ENCODE data around the gene VGLL4. TPM values are rescaled to one million over a fixed set of nuclear protein-coding genes. Genes with fewer than 3 reads are reported as not detected.
A peak's percentile ranks its signal among the peaks of the same experiment; 100 is the strongest.

VGLL4 gene
- total and polyA plus RNA-seq, 2 experiments from 2014 or later: 30.9 to 46.5 TPM

DNA sequence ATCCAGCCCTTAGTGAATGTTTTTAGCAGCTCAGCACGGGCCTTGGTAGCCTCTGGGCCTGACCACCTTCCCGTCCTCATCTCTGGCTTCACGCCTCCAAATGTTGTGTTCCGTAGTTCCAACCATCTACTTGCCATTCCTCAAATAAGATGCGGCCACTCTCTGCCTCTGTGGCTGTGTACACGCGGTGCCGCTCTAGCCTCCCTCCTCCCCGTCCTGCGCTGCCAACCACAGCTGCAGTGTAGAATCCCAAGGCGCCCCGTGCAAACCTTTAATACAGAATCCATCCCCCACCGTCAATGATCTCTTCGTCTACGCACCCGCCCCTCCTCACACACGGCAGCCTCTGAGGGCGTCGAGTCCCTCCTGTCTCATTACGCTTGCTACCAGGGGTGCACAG is 77.2 kb downstream of the VGLL4 start:
- Histone ChIP-seq H3K4me2 (ENCODE audit: unreplicated experiment) (no peak overlapping the region), H3K79me2 (ENCODE audit: insufficient read depth) (peaks cover 89% of the 10 kb centered on the region), H3K27me3 (replicated peaks; ENCODE audit: insufficient read depth) (no peaks in the 10 kb centered on the region), H3F3A (ENCODE audit: insufficient read depth) (peaks cover 46% of the 10 kb centered on the region), H2AFZ (no peak overlapping the region), H4K20me1 (ENCODE audit: insufficient read depth) (no peaks in the 10 kb centered on the region), H3K36me3 (ENCODE audit: low read depth) (peaks cover 11% of the 10 kb centered on the region; the same call in 1 of the 2 replicates), H3K9ac (no peak overlapping the region), H3K27ac (peak overlapping the region; percentile 99), H3K9me3 (ENCODE audit: low read depth) (no peaks in the 10 kb centered on the region), H3K4me1 (ENCODE audit: insufficient read depth) (peaks cover 42% of the 10 kb centered on the region), H3K4me3 (no peak overlapping the region), H3K9me2 (ENCODE audit: insufficient read depth) (no peaks in the 10 kb centered on the region)
- TF ChIP-seq EZH2 (IDR thresholded peaks at IDR 0.05; ENCODE audit: insufficient read depth, poor library complexity, severe bottlenecking) (no peak), EZH2phosphoT487 (IDR thresholded peaks at IDR 0.05; ENCODE audit: insufficient read depth, low read depth) (no peak)
- in situ Hi-C loops (cut with MboI): no loop called here
- DNase-seq: no peak
- WGBS, 2 experiments (ENCODE audit: low coverage in 1 of 2, low lambda C conversion rate in 2 of 2, missing lambda C conversion rate in 2 of 2): 95 to 96% methylated on average over 20 of the region's 20 CpGs

DNA sequence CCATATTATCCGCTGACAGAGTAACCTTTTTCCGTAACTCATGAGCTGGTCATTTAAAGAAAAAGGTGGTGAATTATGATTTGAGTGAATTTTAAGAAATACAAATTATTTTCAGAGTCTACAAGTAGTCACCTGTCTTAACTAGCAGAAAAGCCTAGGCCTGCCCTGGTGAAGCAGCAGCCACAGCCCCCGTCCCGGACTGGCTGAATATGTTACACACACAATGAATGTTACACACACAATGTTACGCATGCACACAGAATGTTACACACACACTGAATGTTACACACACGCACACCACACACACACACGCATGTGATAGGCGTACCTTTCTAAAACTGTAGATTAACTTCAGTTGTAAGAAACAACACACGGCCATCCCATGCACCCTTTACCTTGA is 77.8 kb downstream of the VGLL4 start:
- WGBS, 2 experiments (ENCODE audit: low coverage in 1 of 2, low lambda C conversion rate in 2 of 2, missing lambda C conversion rate in 2 of 2): 92 to 96% methylated on average over 9 of the region's 9 CpGs
- Histone ChIP-seq H3K27ac (0 out of 2 replicates have a peak overlapping the region, but pooled peaks have one; percentile 99), H3K4me2 (ENCODE audit: unreplicated experiment) (no peak overlapping the region), H3K4me1 (ENCODE audit: insufficient read depth) (peaks cover 37% of the 10 kb centered on the region), H3K36me3 (ENCODE audit: low read depth) (peaks cover 11% of the 10 kb centered on the region; the same call in 1 of the 2 replicates), H3K79me2 (ENCODE audit: insufficient read depth) (peaks cover 89% of the 10 kb centered on the region), H4K20me1 (ENCODE audit: insufficient read depth) (no peaks in the 10 kb centered on the region), H3F3A (ENCODE audit: insufficient read depth) (peaks cover 46% of the 10 kb centered on the region), H2AFZ (no peak overlapping the region), H3K4me3 (no peak overlapping the region), H3K9me3 (ENCODE audit: low read depth) (no peaks in the 10 kb centered on the region), H3K27me3 (replicated peaks; ENCODE audit: insufficient read depth) (no peaks in the 10 kb centered on the region), H3K9me2 (ENCODE audit: insufficient read depth) (no peaks in the 10 kb centered on the region), H3K9ac (no peak overlapping the region)
- TF ChIP-seq EZH2 (IDR thresholded peaks at IDR 0.05; ENCODE audit: insufficient read depth, poor library complexity, severe bottlenecking) (no peak), EZH2phosphoT487 (IDR thresholded peaks at IDR 0.05; ENCODE audit: insufficient read depth, low read depth) (no peak)
- DNase-seq: no peak
- in situ Hi-C loops (cut with MboI): no loop called here

DNA sequence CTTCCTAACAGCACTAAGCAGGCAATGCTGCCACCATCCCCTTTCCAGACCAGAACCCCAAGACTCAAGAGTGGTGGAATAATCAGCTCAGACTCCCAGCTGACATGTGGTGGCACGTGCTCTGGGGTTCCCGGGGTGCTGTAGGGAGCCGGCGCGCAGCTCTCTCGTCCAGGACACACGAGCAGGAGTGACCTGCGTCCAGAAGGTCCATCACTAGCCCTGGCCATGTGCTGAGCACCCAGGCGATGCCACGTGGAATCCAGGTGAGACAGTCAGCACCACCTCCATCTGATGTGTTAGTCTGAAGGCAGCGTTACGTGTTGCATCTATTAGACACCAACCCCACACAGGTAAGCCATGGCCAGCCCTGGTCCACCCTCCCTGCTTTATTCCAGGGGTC is 78.2 kb downstream of the VGLL4 start:
- no peaks in the 10 kb centered on the region for H3K27me3 ChIP-seq (replicated peaks; ENCODE audit: insufficient read depth)
- H2AFZ ChIP-seq: no peak overlapping the region
- H3K4me1 ChIP-seq (ENCODE audit: insufficient read depth): peaks cover 33% of the 10 kb centered on the region
- WGBS, 2 experiments (ENCODE audit: low coverage in 1 of 2, low lambda C conversion rate in 2 of 2, missing lambda C conversion rate in 2 of 2): 96 to 98% methylated on average over 12 of the region's 12 CpGs
- H3K9ac ChIP-seq: no peak overlapping the region
- TF ChIP-seq EZH2 (IDR thresholded peaks at IDR 0.05; ENCODE audit: insufficient read depth, poor library complexity, severe bottlenecking) (no peak), EZH2phosphoT487 (IDR thresholded peaks at IDR 0.05; ENCODE audit: insufficient read depth, low read depth) (no peak)
- in situ Hi-C loops (cut with MboI): no loop called here
- peaks cover 11% of the 10 kb centered on the region; the same call in 1 of the 2 replicates for H3K36me3 ChIP-seq (ENCODE audit: low read depth)
- H3K9me3 ChIP-seq (ENCODE audit: low read depth): no peaks in the 10 kb centered on the region
- H3K9me2 ChIP-seq (ENCODE audit: insufficient read depth): no peaks in the 10 kb centered on the region
- no peak overlapping the region for H3K4me2 ChIP-seq (ENCODE audit: unreplicated experiment)
- peaks cover 89% of the 10 kb centered on the region for H3K79me2 ChIP-seq (ENCODE audit: insufficient read depth)
- DNase-seq: no peak
- peaks cover 43% of the 10 kb centered on the region for H3F3A ChIP-seq (ENCODE audit: insufficient read depth)
- H3K4me3 ChIP-seq: no peak overlapping the region
- no peaks in the 10 kb centered on the region for H4K20me1 ChIP-seq (ENCODE audit: insufficient read depth)
- no peak overlapping the region for H3K27ac ChIP-seq

DNA sequence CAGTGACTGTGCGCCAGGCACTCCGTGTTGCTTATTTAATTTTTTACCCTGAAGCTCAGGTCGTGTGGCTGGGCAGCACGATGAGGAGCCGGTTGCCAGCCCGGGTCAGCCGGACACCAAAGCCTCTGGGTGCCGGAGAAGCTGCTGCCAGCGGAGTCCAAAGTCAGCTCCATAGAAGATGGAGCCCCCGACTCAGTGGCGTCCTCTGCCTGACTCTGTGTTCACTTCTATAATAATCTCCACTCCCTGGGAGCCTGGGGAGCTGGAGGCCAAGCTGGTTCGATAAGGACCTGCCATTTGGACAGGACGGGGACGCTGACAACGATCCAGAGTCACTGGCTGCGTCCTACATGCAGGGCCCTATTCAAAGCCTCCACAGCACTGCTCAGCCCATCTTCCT is 78.6 kb downstream of the VGLL4 start:
- no peak overlapping the region for H3K4me3 ChIP-seq
- WGBS, 2 experiments (ENCODE audit: low coverage in 1 of 2, low lambda C conversion rate in 2 of 2, missing lambda C conversion rate in 2 of 2): 92% methylated on average over 16 of the region's 16 CpGs
- in situ Hi-C loops (cut with MboI): no loop called here
- no peak for DNase-seq
- no peaks in the 10 kb centered on the region for H3K9me2 ChIP-seq (ENCODE audit: insufficient read depth)
- no peak overlapping the region for H3K4me2 ChIP-seq (ENCODE audit: unreplicated experiment)
- peaks cover 11% of the 10 kb centered on the region; the same call in 1 of the 2 replicates for H3K36me3 ChIP-seq (ENCODE audit: low read depth)
- H3K9me3 ChIP-seq (ENCODE audit: low read depth): no peaks in the 10 kb centered on the region
- H3K9ac ChIP-seq: no peak overlapping the region
- TF ChIP-seq EZH2 (IDR thresholded peaks at IDR 0.05; ENCODE audit: insufficient read depth, poor library complexity, severe bottlenecking) (no peak), EZH2phosphoT487 (IDR thresholded peaks at IDR 0.05; ENCODE audit: insufficient read depth, low read depth) (no peak)
- peaks cover 29% of the 10 kb centered on the region for H3K4me1 ChIP-seq (ENCODE audit: insufficient read depth)
- no peaks in the 10 kb centered on the region for H4K20me1 ChIP-seq (ENCODE audit: insufficient read depth)
- peaks cover 38% of the 10 kb centered on the region for H3F3A ChIP-seq (ENCODE audit: insufficient read depth)
- H2AFZ ChIP-seq: no peak overlapping the region
- H3K27me3 ChIP-seq (replicated peaks; ENCODE audit: insufficient read depth): no peaks in the 10 kb centered on the region
- H3K79me2 ChIP-seq (ENCODE audit: insufficient read depth): peaks cover 89% of the 10 kb centered on the region
- H3K27ac ChIP-seq: no peak overlapping the region

DNA sequence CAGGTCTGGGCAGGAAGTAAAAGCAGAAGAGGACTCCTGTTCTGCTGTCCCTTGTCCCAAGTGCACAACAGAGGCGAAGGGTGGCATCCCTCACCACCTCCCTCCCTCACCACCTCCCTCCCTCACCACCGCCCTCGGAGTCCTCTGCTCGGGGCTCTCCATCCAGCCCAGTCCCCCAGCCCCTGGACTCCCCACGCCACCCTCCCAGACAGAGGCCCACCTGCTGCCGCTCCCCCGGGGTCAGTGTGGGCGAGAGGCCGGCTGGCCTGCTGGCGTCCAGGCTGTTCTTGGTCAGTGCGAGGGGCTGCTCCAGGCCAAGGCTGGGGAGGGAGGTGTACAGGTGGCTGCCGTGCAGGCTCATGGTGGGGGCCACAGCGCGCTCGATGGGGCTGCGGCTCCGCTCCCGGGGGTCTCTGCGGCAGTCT is 79.1 kb downstream of the VGLL4 start:
- Histone ChIP-seq H3K9me3 (ENCODE audit: low read depth) (no peaks in the 10 kb centered on the region), H3K4me3 (no peak overlapping the region), H3K4me1 (ENCODE audit: insufficient read depth) (peaks cover 24% of the 10 kb centered on the region), H3K9me2 (ENCODE audit: insufficient read depth) (no peaks in the 10 kb centered on the region), H3K27me3 (replicated peaks; ENCODE audit: insufficient read depth) (no peaks in the 10 kb centered on the region), H3K9ac (no peak overlapping the region), H3K27ac (no peak overlapping the region), H3K79me2 (ENCODE audit: insufficient read depth) (peaks cover 89% of the 10 kb centered on the region), H2AFZ (no peak overlapping the region), H4K20me1 (ENCODE audit: insufficient read depth) (no peaks in the 10 kb centered on the region), H3K36me3 (ENCODE audit: low read depth) (peaks cover 11% of the 10 kb centered on the region; the same call in 1 of the 2 replicates), H3F3A (ENCODE audit: insufficient read depth) (peaks cover 34% of the 10 kb centered on the region), H3K4me2 (ENCODE audit: unreplicated experiment) (no peak overlapping the region)
- TF ChIP-seq EZH2phosphoT487 (IDR thresholded peaks at IDR 0.05; ENCODE audit: insufficient read depth, low read depth) (no peak), EZH2 (IDR thresholded peaks at IDR 0.05; ENCODE audit: insufficient read depth, poor library complexity, severe bottlenecking) (no peak)
- in situ Hi-C loops (cut with MboI): no loop called here
- 96 to 97% methylated on average over 5 to 19 of the region's 19 CpGs for WGBS, 2 experiments (ENCODE audit: low coverage in 1 of 2, low lambda C conversion rate in 2 of 2, missing lambda C conversion rate in 2 of 2)
- no peak for DNase-seq

Data from GM23248 (cell line).